ENCODE results near the gene GOLPH3. TPM values are rescaled to one million over a fixed set of nuclear protein-coding genes. Genes with fewer than 3 reads are reported as not detected.

The GOLPH3 gene
- total and polyA plus RNA-seq, 2 of the 4 experiments (the other 2 are of a cell fraction) = 38.2 to 41.3 TPM

GRCh38 chr5:32153723-32154122 is 20.4 kb downstream of the GOLPH3 start:
- Histone ChIP-seq H4K20me1 (ENCODE audit: insufficient read depth, low read length) (peaks cover 90% of the 10 kb centered on the region), H4K5ac (ENCODE audit: low read depth, low read length) (no peak overlapping the region), H3K79me1 (ENCODE audit: low read depth in 1 of 2, low read length in 2 of 2) (peaks cover 4 to 58% of the 10 kb centered on the region in 2 experiments; a peak in 3 of 4 replicates), H2BK20ac (ENCODE audit: low read depth, low read length) (no peak overlapping the region), H3K27me3 (ENCODE audit: control insufficient read depth, insufficient read depth, low read length) (no peaks in the 10 kb centered on the region), H3K4ac (ENCODE audit: low read depth, low read length) (no peak overlapping the region), H3K27ac (ENCODE audit: insufficient read depth, low read length) (no peak overlapping the region; the same call in 1 of the 2 replicates), H2AK9ac (replicated peaks; ENCODE audit: low read depth, low read length, poor library complexity) (no peak overlapping the region), H2BK15ac (ENCODE audit: low read depth, low read length) (no peak overlapping the region), H3K4me3 (ENCODE audit: insufficient read depth, low read depth, low read length) (no peak overlapping the region), H3K4me2 (ENCODE audit: low read depth, low read length) (no peak overlapping the region; the same call in 1 of the 2 replicates), H3K14ac (replicated peaks; ENCODE audit: low read depth, low read length) (0 out of 2 replicates have a peak overlapping the region, but pooled peaks have one; percentile 5), H3K9me3 (ENCODE audit: control insufficient read depth, insufficient read depth, low read length) (no peaks in the 10 kb centered on the region), H3K4me1 (ENCODE audit: control insufficient read depth, insufficient read depth, low read length) (peaks cover 14% of the 10 kb centered on the region), H3K36me3 (ENCODE audit: control insufficient read depth, insufficient read depth, low read length) (peaks cover 1% of the 10 kb centered on the region; the same call in 1 of the 2 replicates), H3K56ac (ENCODE audit: extremely low read depth, insufficient read depth, low read length) (no peak overlapping the region), H3K23ac (ENCODE audit: low read depth, low read length) (no peak overlapping the region), H3K9me1 (ENCODE audit: insufficient read depth, low read length) (peaks cover 21% of the 10 kb centered on the region), H2BK120ac (ENCODE audit: low read depth, low read length) (no peak overlapping the region), H3K18ac (ENCODE audit: low read depth, low read length) (no peak overlapping the region), H4K91ac (ENCODE audit: insufficient read depth, low read depth, low read length) (no peak overlapping the region), H2AK5ac (ENCODE audit: low read depth, low read length) (no peak overlapping the region), H4K8ac (ENCODE audit: low read depth in 2 of 2, low read length in 2 of 2) (no peak overlapping the region), H3K9ac (ENCODE audit: low read depth, low read length) (no peak overlapping the region), H2AFZ (replicated peaks; ENCODE audit: low read length, poor library complexity) (no peak overlapping the region), H2BK5ac (ENCODE audit: low read depth, low read length, poor library complexity, severe bottlenecking) (peak overlapping the region; percentile 36)
- TF ChIP-seq BHLHE40 (IDR thresholded peaks at IDR 0.05; ENCODE audit: low read depth, low read length) = no peak
- TF ChIP-seq CHD1 (IDR thresholded peaks at IDR 0.05; ENCODE audit: low read depth, low read length) = no peak
- no peak for TF ChIP-seq POLR2A (IDR thresholded peaks at IDR 0.05; ENCODE audit: low read depth, low read length)
- no peak for TF ChIP-seq SMC3 (IDR thresholded peaks at IDR 0.05; ENCODE audit: low read depth, low read length)
- no peak for TF ChIP-seq CTCF (conservative IDR thresholded peaks at IDR 0.05; ENCODE audit: low read depth, low read length)
- TF ChIP-seq USF2 (IDR thresholded peaks at IDR 0.05; ENCODE audit: low read depth, low read length) = no peak
- no peak for TF ChIP-seq FOS (IDR thresholded peaks at IDR 0.05; ENCODE audit: low read depth, low read length)
- no peak for TF ChIP-seq MXI1 (IDR thresholded peaks at IDR 0.05; ENCODE audit: borderline replicate concordance, low read depth, low read length)
- TF ChIP-seq RFX5 (IDR thresholded peaks at IDR 0.05; ENCODE audit: low read depth, low read length) = no peak
- no peak for TF ChIP-seq ELK1 (IDR thresholded peaks at IDR 0.05; ENCODE audit: borderline replicate concordance, low read depth, low read length)
- no peak for TF ChIP-seq RCOR1 (IDR thresholded peaks at IDR 0.05; ENCODE audit: insufficient replicate concordance, low read length)
- TF ChIP-seq RAD21 (IDR thresholded peaks at IDR 0.05; ENCODE audit: low read length) = no peak
- no peak for TF ChIP-seq CEBPB (IDR thresholded peaks at IDR 0.05; ENCODE audit: low read depth, low read length)
- TF ChIP-seq NFE2L2 (IDR thresholded peaks at IDR 0.05; ENCODE audit: low read depth, low read length) = no peak
- no peak for TF ChIP-seq MAZ (IDR thresholded peaks at IDR 0.05; ENCODE audit: borderline replicate concordance, low read depth, low read length)
- TF ChIP-seq MAFK (IDR thresholded peaks at IDR 0.05; ENCODE audit: low read depth, low read length) = no peak
- WGBS, 2 experiments (ENCODE audit: extremely low coverage in 2 of 2, insufficient read length in 1 of 2) = no CpG with 5 or more reads among the region's 3 CpGs
- intact Hi-C loops (cut with micrococcal nuclease) (no loop called here), in situ Hi-C loops (cut with MboI; ENCODE audit: low sequenced_read_pairs) (no loop called here), dilution Hi-C loops (cut with HindIII; ENCODE audit: low sequenced_read_pairs, unreplicated experiment) (no loop called here)
- CTCF ChIA-PET = no interaction called here
- ATAC-seq (ENCODE audit: low read depth) = peak; percentile 71
- POLR2A ChIA-PET (ENCODE audit: unreplicated experiment) = interaction anchor here (0.7 kb wide), 1 partner anchor 245 kb away, joined by 3 read pairs; no protein-coding TSS in a partner anchor
- no TSS peak for BruUV-seq (replicated peaks)
- DNase-seq = peak; percentile 18

Measured in IMR-90 (cell line).